ENCODE measurements around the gene HCN3.
A peak's percentile ranks its signal among the peaks of the same experiment; 100 is the strongest.

Gene HCN3

DNA sequence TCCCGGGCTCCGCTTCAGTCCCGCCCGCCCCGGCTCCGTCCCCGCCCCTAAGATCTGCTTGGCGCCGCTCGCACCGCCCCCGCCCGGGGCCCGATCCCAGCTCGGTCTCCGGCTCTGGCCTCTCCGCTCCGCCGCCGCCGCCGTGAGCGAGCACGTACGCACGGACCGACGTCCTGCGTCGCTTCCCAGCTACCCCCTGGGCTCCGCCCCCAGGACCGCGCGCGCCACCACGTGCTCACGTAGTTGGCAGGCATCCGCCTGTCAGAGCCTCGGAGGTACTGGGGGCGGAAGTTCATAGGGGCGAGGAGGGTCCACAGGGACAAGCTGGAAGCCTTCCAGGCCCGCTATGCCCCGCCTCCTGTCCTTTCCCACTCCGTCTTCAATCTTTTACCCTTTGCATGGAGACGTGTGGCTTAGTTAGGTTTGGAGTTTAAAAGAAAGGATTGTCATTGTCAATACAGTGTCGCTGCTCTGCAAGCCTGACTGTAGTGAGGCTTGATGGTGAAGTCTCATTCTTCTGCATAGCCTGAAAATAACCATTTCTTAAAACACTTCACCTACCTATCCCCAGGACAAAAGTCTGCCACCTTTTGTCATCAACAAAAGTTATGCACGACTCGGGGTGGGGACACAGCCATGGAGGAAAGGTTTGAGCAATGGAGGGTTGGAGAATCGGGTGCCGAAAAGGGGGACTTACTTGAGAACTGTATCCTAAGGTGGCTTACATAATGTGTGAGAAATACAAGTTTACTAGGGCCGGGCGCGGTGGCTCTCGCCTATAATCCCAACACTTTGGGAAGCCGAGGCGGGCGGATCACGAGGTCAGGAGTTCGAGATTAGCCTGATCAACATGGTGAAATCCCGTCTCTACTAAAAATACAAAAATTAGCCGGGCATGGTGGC, 3.7 kb upstream of the HCN3 start, which contains the start of gene CLK2:
CLK2 (minus strand) TSS at position 162 of the 903 bp plus-strand sequence. CDS start 2,527 bp downstream, outside the sequence.
- peak within 1 kb of the TSS; percentile 95 for H3K4me3 ChIP-seq
- peak within 1 kb of the TSS; percentile 100 for H3K27ac ChIP-seq
- peak; percentile 96 for DNase-seq (ENCODE audit: low spot score)
- TF ChIP-seq, protein P1, sequence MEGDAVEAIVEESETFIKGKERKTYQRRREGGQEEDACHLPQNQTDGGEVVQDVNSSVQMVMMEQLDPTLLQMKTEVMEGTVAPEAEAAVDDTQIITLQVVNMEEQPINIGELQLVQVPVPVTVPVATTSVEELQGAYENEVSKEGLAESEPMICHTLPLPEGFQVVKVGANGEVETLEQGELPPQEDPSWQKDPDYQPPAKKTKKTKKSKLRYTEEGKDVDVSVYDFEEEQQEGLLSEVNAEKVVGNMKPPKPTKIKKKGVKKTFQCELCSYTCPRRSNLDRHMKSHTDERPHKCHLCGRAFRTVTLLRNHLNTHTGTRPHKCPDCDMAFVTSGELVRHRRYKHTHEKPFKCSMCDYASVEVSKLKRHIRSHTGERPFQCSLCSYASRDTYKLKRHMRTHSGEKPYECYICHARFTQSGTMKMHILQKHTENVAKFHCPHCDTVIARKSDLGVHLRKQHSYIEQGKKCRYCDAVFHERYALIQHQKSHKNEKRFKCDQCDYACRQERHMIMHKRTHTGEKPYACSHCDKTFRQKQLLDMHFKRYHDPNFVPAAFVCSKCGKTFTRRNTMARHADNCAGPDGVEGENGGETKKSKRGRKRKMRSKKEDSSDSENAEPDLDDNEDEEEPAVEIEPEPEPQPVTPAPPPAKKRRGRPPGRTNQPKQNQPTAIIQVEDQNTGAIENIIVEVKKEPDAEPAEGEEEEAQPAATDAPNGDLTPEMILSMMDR (IDR thresholded peaks at IDR 0.05): no peak

DNA sequence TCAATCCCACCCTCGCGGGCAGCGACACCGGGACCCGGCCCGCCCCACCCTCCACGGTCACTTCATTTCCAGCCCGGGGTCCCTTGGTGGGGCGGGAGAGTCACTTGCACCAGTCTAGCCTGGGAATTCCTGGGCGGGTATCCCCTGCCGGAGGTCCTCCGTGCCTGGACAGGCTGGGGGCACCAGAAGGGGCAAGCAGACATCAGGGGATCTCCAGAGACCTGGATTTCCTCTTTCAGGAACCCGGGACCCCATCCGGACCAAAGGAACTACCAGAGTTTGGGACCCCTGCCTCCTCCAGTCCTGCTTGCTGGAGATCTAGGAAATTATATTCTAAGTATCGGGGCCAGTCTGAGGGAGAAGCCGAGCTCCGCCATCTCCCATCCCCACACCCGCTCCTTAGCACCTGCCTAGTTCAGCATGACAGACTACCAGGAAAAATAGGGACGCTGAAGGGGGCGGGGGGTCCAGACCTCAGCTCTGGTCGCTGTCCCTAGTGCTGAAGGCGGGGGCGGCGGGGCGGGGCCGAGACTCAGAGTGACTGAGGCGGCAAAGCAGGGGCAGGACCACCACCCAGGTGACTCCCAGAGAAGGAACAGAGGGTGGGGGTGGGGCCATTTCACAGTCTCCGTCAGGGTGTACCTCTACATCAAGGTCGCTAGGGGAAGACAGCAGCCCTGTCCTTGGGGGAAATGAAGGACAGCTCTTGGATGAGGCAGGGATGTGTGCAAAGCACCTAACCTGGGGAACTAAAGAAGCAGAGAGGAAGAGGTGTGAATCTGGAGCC, 832 bp downstream of the HCN3 start:
- Histone ChIP-seq H3K4me3 (peak overlapping the region; percentile 78), H3K27ac (peak overlapping the region; percentile 41 to 78)
- TF ChIP-seq, protein P1 (IDR thresholded peaks at IDR 0.05): no peak
- DNase-seq (ENCODE audit: low spot score): no peak

DNA sequence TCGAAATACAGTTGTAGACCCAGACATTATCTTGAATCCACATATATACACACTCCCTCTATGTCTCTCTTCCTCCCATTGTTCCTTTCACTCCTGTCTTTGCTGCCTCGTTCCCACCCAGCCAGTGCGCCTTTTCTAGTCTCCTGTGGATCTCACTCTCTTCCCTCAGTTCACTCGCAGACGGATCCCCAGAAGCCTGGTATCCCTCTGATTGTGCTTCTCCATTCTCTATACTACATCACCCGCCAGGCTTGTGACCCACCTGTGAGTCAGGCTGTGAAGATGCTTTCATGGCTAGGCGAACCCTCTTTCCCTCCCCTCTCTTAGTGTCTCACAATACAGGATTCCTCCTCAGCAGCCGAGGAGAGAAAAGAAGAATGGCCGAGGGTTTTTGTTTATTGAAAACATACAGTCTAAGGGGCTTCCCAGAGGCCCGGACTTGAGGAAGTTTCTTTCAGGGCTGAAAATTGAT, 1.5 kb downstream of the HCN3 start:
- TF ChIP-seq, protein P1 (IDR thresholded peaks at IDR 0.05): no peak
- no peak overlapping the region for H3K27ac ChIP-seq
- H3K4me3 ChIP-seq: peak overlapping the region; percentile 78
- no peak for DNase-seq (ENCODE audit: low spot score)

DNA sequence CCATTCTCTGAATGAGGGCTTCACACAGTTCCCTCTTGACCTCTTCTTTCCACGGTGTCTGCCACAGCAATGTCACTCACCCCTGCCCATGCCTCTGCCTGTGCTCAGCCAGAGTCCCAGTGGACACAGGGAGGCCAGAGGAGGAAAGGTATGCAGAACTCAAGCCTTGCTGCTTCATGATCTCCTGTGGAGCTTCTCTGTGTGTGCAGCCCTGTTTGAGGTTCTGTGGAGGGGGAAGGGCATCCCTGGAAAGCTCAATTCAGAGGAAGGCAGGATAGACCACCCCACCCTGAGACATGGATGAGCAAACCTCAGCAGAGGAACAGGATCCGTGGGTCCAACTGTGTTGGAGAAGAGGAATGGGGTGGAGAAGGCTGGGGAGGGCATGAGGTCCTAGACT, 2.0 kb downstream of the HCN3 start:
- Histone ChIP-seq H3K4me3 (no peak overlapping the region), H3K27ac (no peak overlapping the region)
- DNase-seq (ENCODE audit: low spot score): no peak
- TF ChIP-seq, protein P1 (IDR thresholded peaks at IDR 0.05): no peak

DNA sequence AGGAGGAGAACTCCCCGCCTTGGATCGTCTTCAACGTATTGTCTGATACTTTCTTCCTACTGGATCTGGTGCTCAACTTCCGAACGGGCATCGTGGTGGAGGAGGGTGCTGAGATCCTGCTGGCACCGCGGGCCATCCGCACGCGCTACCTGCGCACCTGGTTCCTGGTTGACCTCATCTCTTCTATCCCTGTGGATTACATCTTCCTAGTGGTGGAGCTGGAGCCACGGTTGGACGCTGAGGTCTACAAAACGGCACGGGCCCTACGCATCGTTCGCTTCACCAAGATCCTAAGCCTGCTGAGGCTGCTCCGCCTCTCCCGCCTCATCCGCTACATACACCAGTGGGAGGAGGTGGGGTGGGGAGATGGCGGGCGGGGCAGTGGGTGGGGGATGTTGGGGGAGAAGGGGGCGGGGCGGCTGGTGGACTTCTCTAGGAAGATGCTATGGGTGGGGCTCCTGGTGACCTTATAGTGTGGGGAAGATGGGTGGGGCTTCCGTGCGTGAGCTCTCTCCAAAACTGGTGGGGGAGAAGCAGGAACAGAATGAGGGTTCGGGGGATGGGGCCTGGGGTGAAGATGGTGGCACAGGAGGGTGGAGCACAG, 5.3 kb downstream of the HCN3 start:
- TF ChIP-seq, protein P1 (IDR thresholded peaks at IDR 0.05): no peak

DNA sequence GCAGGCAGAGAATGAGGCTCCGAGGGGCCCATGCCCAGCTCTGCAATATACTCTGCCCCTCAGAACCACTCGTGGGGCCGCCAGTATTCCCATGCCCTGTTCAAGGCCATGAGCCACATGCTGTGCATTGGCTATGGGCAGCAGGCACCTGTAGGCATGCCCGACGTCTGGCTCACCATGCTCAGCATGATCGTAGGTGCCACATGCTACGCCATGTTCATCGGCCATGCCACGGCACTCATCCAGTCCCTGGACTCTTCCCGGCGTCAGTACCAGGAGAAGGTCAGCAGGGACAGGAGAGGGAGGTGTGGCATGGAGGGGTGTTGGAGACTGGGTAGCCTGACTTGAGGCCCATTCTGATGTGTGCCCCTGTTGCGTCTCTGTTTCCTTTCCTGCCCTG, 7.2 kb downstream of the HCN3 start:
- H3K4me3 ChIP-seq: no peak overlapping the region
- no peak for DNase-seq (ENCODE audit: low spot score)
- TF ChIP-seq, protein P1 (IDR thresholded peaks at IDR 0.05): no peak
- H3K27ac ChIP-seq: no peak overlapping the region

More for the DNA sequence above, 5.3 kb downstream of the HCN3 start:
- no peak for DNase-seq (ENCODE audit: low spot score)
- H3K27ac ChIP-seq: no peak overlapping the region
- H3K4me3 ChIP-seq: no peak overlapping the region
